ENCODE data around the gene UBE3C. TPM values are rescaled to one million over a fixed set of nuclear protein-coding genes. Genes with fewer than 3 reads are reported as not detected.

Gene UBE3C
- total and polyA plus RNA-seq, 2 of the 13 experiments (the other 11 are each of a cell fraction or from before 2014, with no cell fraction given) = 27.0 to 48.2 TPM

- no peak for TF ChIP-seq TCF7 (IDR thresholded peaks at IDR 0.05; ENCODE audit: low read depth)
- TF ChIP-seq GLI4 (CRISPR knock-in tag; IDR thresholded peaks at IDR 0.05; ENCODE audit: borderline replicate concordance) = no peak
- no peak for TF ChIP-seq ZNF674 (CRISPR knock-in tag; IDR thresholded peaks at IDR 0.05; ENCODE audit: low read depth)
- TF ChIP-seq, protein P1, sequence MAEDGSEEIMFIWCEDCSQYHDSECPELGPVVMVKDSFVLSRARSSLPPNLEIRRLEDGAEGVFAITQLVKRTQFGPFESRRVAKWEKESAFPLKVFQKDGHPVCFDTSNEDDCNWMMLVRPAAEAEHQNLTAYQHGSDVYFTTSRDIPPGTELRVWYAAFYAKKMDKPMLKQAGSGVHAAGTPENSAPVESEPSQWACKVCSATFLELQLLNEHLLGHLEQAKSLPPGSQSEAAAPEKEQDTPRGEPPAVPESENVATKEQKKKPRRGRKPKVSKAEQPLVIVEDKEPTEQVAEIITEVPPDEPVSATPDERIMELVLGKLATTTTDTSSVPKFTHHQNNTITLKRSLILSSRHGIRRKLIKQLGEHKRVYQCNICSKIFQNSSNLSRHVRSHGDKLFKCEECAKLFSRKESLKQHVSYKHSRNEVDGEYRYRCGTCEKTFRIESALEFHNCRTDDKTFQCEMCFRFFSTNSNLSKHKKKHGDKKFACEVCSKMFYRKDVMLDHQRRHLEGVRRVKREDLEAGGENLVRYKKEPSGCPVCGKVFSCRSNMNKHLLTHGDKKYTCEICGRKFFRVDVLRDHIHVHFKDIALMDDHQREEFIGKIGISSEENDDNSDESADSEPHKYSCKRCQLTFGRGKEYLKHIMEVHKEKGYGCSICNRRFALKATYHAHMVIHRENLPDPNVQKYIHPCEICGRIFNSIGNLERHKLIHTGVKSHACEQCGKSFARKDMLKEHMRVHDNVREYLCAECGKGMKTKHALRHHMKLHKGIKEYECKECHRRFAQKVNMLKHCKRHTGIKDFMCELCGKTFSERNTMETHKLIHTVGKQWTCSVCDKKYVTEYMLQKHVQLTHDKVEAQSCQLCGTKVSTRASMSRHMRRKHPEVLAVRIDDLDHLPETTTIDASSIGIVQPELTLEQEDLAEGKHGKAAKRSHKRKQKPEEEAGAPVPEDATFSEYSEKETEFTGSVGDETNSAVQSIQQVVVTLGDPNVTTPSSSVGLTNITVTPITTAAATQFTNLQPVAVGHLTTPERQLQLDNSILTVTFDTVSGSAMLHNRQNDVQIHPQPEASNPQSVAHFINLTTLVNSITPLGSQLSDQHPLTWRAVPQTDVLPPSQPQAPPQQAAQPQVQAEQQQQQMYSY (CRISPR knock-in tag; IDR thresholded peaks at IDR 0.05) = no peak
- TF ChIP-seq, protein P2, sequence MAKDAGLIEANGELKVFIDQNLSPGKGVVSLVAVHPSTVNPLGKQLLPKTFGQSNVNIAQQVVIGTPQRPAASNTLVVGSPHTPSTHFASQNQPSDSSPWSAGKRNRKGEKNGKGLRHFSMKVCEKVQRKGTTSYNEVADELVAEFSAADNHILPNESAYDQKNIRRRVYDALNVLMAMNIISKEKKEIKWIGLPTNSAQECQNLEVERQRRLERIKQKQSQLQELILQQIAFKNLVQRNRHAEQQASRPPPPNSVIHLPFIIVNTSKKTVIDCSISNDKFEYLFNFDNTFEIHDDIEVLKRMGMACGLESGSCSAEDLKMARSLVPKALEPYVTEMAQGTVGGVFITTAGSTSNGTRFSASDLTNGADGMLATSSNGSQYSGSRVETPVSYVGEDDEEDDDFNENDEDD (CRISPR knock-in tag; IDR thresholded peaks at IDR 0.05; ENCODE audit: borderline replicate concordance) = peak; percentile 70; the same call in 1 of the 2 replicates
- no peak for TF ChIP-seq KDM6A (CRISPR knock-in tag; IDR thresholded peaks at IDR 0.05; ENCODE audit: low read depth)
- TF ChIP-seq TGIF2 (CRISPR knock-in tag; IDR thresholded peaks at IDR 0.05) = 0 out of 2 replicates have a peak, but pooled peaks have one; percentile 51
- TF ChIP-seq TP53 (CRISPR knock-in tag; conservative IDR thresholded peaks at IDR 0.05) = 0 out of 2 replicates have a peak, but pooled peaks have one; percentile 31
- TF ChIP-seq, protein P3, sequence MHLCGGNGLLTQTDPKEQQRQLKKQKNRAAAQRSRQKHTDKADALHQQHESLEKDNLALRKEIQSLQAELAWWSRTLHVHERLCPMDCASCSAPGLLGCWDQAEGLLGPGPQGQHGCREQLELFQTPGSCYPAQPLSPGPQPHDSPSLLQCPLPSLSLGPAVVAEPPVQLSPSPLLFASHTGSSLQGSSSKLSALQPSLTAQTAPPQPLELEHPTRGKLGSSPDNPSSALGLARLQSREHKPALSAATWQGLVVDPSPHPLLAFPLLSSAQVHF (CRISPR knock-in tag; IDR thresholded peaks at IDR 0.05) = no peak
- TF ChIP-seq ZNF335 (CRISPR knock-in tag; IDR thresholded peaks at IDR 0.05) = no peak
- TF ChIP-seq REL (CRISPR knock-in tag; conservative IDR thresholded peaks at IDR 0.05) = peak; percentile 42; the same call in 1 of the 2 replicates
- TF ChIP-seq ZNF850 (CRISPR knock-in tag; conservative IDR thresholded peaks at IDR 0.05) = no peak
- no peak for TF ChIP-seq SOX5 (CRISPR knock-in tag; IDR thresholded peaks at IDR 0.05; ENCODE audit: borderline replicate concordance)
- no peak for TF ChIP-seq NONO (IDR thresholded peaks at IDR 0.05)
- TF ChIP-seq NONO (CRISPR knock-in tag; conservative IDR thresholded peaks at IDR 0.05) = peak; percentile 61
- no peak for TF ChIP-seq CEBPB (IDR thresholded peaks at IDR 0.05; ENCODE audit: borderline replicate concordance, low read depth, low read length)
- TF ChIP-seq ZNF317 (CRISPR knock-in tag; IDR thresholded peaks at IDR 0.05) = 0 out of 2 replicates have a peak, but pooled peaks have one; percentile 37
- no peak for TF ChIP-seq PCBP2 (optimal IDR thresholded peaks at IDR 0.05; ENCODE audit: low read depth, low read length, poor library complexity, severe bottlenecking)
- TF ChIP-seq SUZ12 (IDR thresholded peaks at IDR 0.05; ENCODE audit: low read depth, low read length) = no peak
- TF ChIP-seq ZNF292 (CRISPR knock-in tag; IDR thresholded peaks at IDR 0.05; ENCODE audit: borderline replicate concordance, low read depth) = no peak
- no peak for TF ChIP-seq KDM4B (CRISPR knock-in tag; IDR thresholded peaks at IDR 0.05)
- no peak for TF ChIP-seq ZNF619 (CRISPR knock-in tag; IDR thresholded peaks at IDR 0.05)
- TF ChIP-seq ZBTB8A (CRISPR knock-in tag; IDR thresholded peaks at IDR 0.05; ENCODE audit: borderline replicate concordance, low read depth) = no peak
- no peak for TF ChIP-seq HMG20B (CRISPR knock-in tag; conservative IDR thresholded peaks at IDR 0.05)
Observed at GRCh38 chr7:157273208-157274093, 134.7 kb downstream of the UBE3C start (continued).

Data from HepG2 (cell line).